Measurements from ENCODE around the gene PYCR2.
"Not testable (repeated sequence)": the region's sequence is repeated elsewhere in the genome, so short reads cannot be mapped to it uniquely, and the experiment has no call there.

Gene PYCR2

GRCh38 chr1:225923692-225924555 is at the start of gene PYCR2:
TSS of gene PYCR2 (minus strand) at chr1:225924250. CDS start at chr1:225924110, 140 bp downstream.
- DNase-seq, result peak; percentile 92 to 96

GRCh38 chr1:225973158-225973557 is 49.1 kb upstream of the PYCR2 start:
- no peak for DNase-seq

GRCh38 chr1:225972344-225973152 is 48.5 kb upstream of the PYCR2 start:
- DNase-seq, result no peak

GRCh38 chr1:225970592-225971157 is 46.6 kb upstream of the PYCR2 start:
- not testable (repeated sequence) for DNase-seq

GRCh38 chr1:225969751-225970150 is 45.7 kb upstream of the PYCR2 start:
- DNase-seq, result not testable (repeated sequence)

- DNase-seq, result no peak
These were observed 41.2 kb upstream of the PYCR2 start for GRCh38 chr1:225965231-225965630.

GRCh38 chr1:225963735-225964530 is 39.9 kb upstream of the PYCR2 start:
- no peak for DNase-seq

- DNase-seq, result peak; percentile 49 to 52
These were observed 38.5 kb upstream of the PYCR2 start for GRCh38 chr1:225962440-225962975.

GRCh38 chr1:225961659-225962439 is 37.8 kb upstream of the PYCR2 start:
- DNase-seq, result no peak

GRCh38 chr1:225958041-225958440 is 34.0 kb upstream of the PYCR2 start:
- no peak for DNase-seq

GRCh38 chr1:225954753-225955152 is 30.7 kb upstream of the PYCR2 start:
- no peak for DNase-seq

GRCh38 chr1:225953315-225953714 is 29.3 kb upstream of the PYCR2 start:
- DNase-seq, result no peak

- no peak for DNase-seq
These were observed 27.0 kb upstream of the PYCR2 start for GRCh38 chr1:225950905-225951497.

GRCh38 chr1:225949041-225949440 is 25.0 kb upstream of the PYCR2 start:
- DNase-seq, result no peak

- no peak for DNase-seq
These were observed 22.8 kb upstream of the PYCR2 start for GRCh38 chr1:225946803-225947202.

GRCh38 chr1:225946082-225946620 is 22.1 kb upstream of the PYCR2 start:
- DNase-seq, result no peak

GRCh38 chr1:225945564-225945963 is 21.5 kb upstream of the PYCR2 start:
- DNase-seq, result no peak

- DNase-seq, result no peak
These were observed 20.9 kb upstream of the PYCR2 start for GRCh38 chr1:225944951-225945350.

- no peak for DNase-seq
These were observed 20.3 kb upstream of the PYCR2 start for GRCh38 chr1:225944387-225944786.

- DNase-seq, result no peak
These were observed 19.5 kb upstream of the PYCR2 start for GRCh38 chr1:225943582-225943981.

- no peak for DNase-seq
These were observed 18.5 kb upstream of the PYCR2 start for GRCh38 chr1:225942574-225942973.

All from NCI-H1930 (cell line).